GM06990 (cell line): ENCODE data around the gene LAMA3.

ENCODE experiments used
- DNase-seq: peaks from one replicate; pipeline ENCODE4 v3.0.0-alpha.2; 2011; ENCODE audit not compliant: insufficient read length; ENCODE audit errors: extremely low read depth
- H3K27me3 ChIP-seq: replicated peaks from 2 replicates; pipeline ENCODE4 v1.6.0; 2011; ENCODE audit warnings: low read length; ENCODE audit not compliant: control insufficient read depth, insufficient read depth
- H3K36me3 ChIP-seq: 2 replicates; pipeline ENCODE4 v1.5.1; 2011; ENCODE audit warnings: low read length; ENCODE audit not compliant: control insufficient read depth, insufficient read depth
- H3K4me3 ChIP-seq: replicated peaks from 2 replicates; pipeline ENCODE4 v1.5.1; 2011; ENCODE audit warnings: low read depth, mild to moderate bottlenecking, control low read depth, low read length
- CTCF ChIP-seq: IDR thresholded peaks from 2 replicates; pipeline ENCODE4 v1.5.1; 2011; ENCODE audit warnings: low read length, control low read depth, mild to moderate bottlenecking, inconsistent platforms; ENCODE audit not compliant: insufficient read depth, poor library complexity, severe bottlenecking

Gene LAMA3

GRCh38 chr18:23664674-23665073 lies 24.6 kb upstream of the LAMA3 start:
- H3K4me3 ChIP-seq: no peak overlapping the region
- no peaks in the 10 kb centered on the region for H3K36me3 ChIP-seq
- no peaks in the 10 kb centered on the region for H3K27me3 ChIP-seq
- no peak for TF ChIP-seq CTCF
- no peak for DNase-seq

GRCh38 chr18:23667114-23667513 lies 22.1 kb upstream of the LAMA3 start:
- no peaks in the 10 kb centered on the region for H3K27me3 ChIP-seq
- no peak for TF ChIP-seq CTCF
- no peak for DNase-seq
- no peak overlapping the region for H3K4me3 ChIP-seq
- H3K36me3 ChIP-seq: no peaks in the 10 kb centered on the region

- no peak overlapping the region for H3K4me3 ChIP-seq
- TF ChIP-seq CTCF: no peak
- no peak for DNase-seq
Measured at GRCh38 chr18:23668731-23669130, 20.5 kb upstream of the LAMA3 start.

GRCh38 chr18:23669202-23669766 lies 20.0 kb upstream of the LAMA3 start:
- no peak for TF ChIP-seq CTCF
- Histone ChIP-seq H3K36me3 (no peaks in the 10 kb centered on the region), H3K4me3 (no peak overlapping the region), H3K27me3 (no peaks in the 10 kb centered on the region)
- DNase-seq: no peak

More at GRCh38 chr18:23668731-23669130, 20.5 kb upstream of the LAMA3 start:
- Histone ChIP-seq H3K27me3 (no peaks in the 10 kb centered on the region), H3K36me3 (no peaks in the 10 kb centered on the region)

GRCh38 chr18:23669804-23670405 lies 19.3 kb upstream of the LAMA3 start:
- DNase-seq: no peak
- TF ChIP-seq CTCF: no peak
- H3K27me3 ChIP-seq: no peaks in the 10 kb centered on the region

More at GRCh38 chr18:23669804-23670405, 19.3 kb upstream of the LAMA3 start:
- H3K36me3 ChIP-seq: no peaks in the 10 kb centered on the region
- no peak overlapping the region for H3K4me3 ChIP-seq
